ENCODE measurements around the gene GKAP1. TPM values are rescaled to one million over a fixed set of nuclear protein-coding genes. Genes with fewer than 3 reads are reported as not detected.

Gene GKAP1
- total RNA-seq, 1 donor from 2014 or later, result 26.4 TPM

DNA sequence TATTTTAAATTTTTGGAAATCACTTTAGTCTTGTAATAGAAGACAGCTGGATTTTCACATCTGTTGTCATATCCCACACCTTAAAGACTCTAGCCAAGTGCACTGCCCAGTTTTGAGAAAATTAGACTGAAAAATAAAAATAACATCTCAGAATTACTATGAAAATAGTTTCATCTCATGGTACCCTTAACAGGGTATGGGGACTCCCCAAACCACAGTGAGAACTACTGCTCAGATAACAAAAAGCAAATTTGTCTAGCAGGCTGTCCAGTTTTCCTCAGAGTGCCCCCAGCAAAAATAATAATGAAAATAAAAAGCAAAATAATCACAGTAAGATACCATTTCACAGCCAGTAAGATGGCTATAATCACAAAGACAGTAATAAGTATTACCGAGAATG, 116.3 kb downstream of the GKAP1 start:
- ATAC-seq, result no peak

DNA sequence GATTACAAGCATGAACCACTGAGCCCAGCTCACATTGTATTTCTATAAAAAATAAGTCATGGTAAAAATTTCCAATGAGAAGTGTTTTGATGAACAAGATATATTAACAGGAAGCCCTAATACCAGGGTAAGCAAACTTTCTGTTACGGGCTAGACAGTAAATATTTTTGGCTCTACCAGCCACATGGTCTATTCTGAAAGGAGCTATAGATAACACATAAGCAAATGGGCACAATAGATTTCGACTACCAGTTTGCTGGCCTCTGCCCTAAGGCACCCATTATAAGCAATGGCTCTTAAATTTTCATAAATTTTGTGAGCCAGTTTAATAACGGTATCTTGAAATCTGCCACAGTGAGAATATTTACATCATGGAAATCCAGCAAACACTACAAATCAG, 118.0 kb downstream of the GKAP1 start:
- ATAC-seq, result no peak
- intact Hi-C loops (cut with DNase I), result loop anchor here (10.0 kb wide), 1 partner anchor 465 kb away; no protein-coding TSS in a partner anchor
- no peak for DNase-seq (ENCODE audit: missing footprints)

More for the DNA sequence above, 116.3 kb downstream of the GKAP1 start:
- no peak for DNase-seq (ENCODE audit: missing footprints)
- intact Hi-C loops (cut with DNase I), result loop anchor here (10.0 kb wide), 1 partner anchor 466 kb away; no protein-coding TSS in a partner anchor

DNA sequence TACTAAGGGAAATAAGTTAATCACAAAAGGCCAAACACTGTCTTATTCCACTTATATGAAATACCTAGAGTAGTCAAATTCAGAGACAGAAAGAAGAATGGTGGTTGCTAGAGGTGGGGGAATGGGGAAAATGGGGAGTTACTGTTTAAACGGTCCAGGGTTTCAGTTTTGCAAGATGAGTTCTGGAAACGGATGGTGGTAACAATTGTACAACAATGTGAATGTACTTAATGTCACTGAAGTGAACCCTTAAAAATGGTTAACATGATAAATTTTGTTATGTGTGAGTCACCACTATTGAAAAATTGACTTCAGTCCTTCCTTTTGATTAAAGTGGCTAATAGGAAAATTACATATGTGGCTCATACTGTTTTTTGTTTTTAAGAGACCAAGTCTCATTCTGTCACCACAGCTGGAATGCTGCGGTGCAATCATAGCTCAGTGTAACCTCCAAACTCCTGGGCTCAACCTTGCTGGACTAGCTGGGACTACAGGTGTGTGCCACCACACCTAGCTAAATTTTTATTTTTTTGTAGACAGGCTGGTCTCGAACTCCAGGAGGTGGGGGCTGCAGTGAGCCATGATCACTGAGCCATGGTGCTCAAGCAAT, 118.5 kb downstream of the GKAP1 start:
- ATAC-seq (no peak), DNase-seq (ENCODE audit: missing footprints) (no peak)
- intact Hi-C loops (cut with DNase I), result no loop called here

DNA sequence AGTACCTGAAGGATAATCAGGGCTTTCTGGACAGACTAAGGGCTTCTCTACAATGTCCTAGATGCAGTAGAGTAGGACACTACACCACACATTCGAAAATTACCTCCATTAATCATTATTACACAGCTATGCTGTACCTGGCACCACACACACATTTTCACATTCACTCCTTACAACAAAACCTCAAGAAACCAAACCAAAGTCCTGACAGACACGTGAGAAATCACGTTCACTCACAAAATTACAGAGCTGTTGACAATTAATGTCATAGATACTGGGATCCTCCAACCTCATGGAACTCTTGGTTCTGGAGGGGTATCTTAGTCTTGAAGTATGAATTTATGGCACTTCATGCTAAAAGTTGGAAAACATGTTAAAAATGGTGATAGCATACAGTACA, 126.1 kb downstream of the GKAP1 start:
- no peak for ATAC-seq
- no peak for DNase-seq (ENCODE audit: missing footprints)
- intact Hi-C loops (cut with DNase I), result loop anchor here (5.0 kb wide), 1 partner anchor 34 kb away; no protein-coding TSS in a partner anchor

Other genes with a start within 250 kb of the GKAP1 start
- 3.4 TPM for gene IDNK, start 194.6 kb downstream of the GKAP1 start, total RNA-seq
- 78.7 TPM for gene UBQLN1, start 109.8 kb downstream of the GKAP1 start, total RNA-seq
- 3.4 TPM for gene KIF27, start 103.7 kb upstream of the GKAP1 start, total RNA-seq
- gene HNRNPK, start 162.4 kb upstream of the GKAP1 start, total RNA-seq, result 277 TPM
- gene RMI1, start 163.0 kb upstream of the GKAP1 start, total RNA-seq, result 7.3 TPM

Data from Right ventricle myocardium inferior (tissue), 1 donor.